D721Med (cell line): Measurements from ENCODE around the gene SLC17A9.
"Not testable (repeated sequence)": the region's sequence is repeated elsewhere in the genome, so short reads cannot be mapped to it uniquely, and the experiment has no call there.

Experiments
- DNase-seq: peaks from one replicate; pipeline ENCODE4 v3.0.0; 2011; ENCODE audit warnings: low spot score; ENCODE audit not compliant: insufficient read length
- FAIRE-seq: peaks from 2 replicates; lab custom pipeline; 2011; peaks lifted over from hg19 to GRCh38; lab: Jason Lieb, UNC
- CTCF ChIP-seq: IDR thresholded peaks from 2 replicates; pipeline ENCODE4 v1.5.1; 2012; ENCODE audit warnings: mild to moderate bottlenecking, control low read depth; ENCODE audit not compliant: insufficient read depth; ENCODE audit errors: missing control alignments

The SLC17A9 gene

GRCh38 chr20:62921119-62921687, 31.3 kb upstream of the SLC17A9 start:
- DNase-seq = no peak
- TF ChIP-seq CTCF = peak; percentile 23

GRCh38 chr20:62922451-62922921, 30.0 kb upstream of the SLC17A9 start:
- no peak for DNase-seq
- FAIRE-seq = no peak
- no peak for TF ChIP-seq CTCF

More at GRCh38 chr20:62921119-62921687, 31.3 kb upstream of the SLC17A9 start:
- FAIRE-seq = no peak

- not testable (repeated sequence) for DNase-seq, FAIRE-seq
These were observed 29.3 kb upstream of the SLC17A9 start for GRCh38 chr20:62923059-62923668.

- TF ChIP-seq CTCF = no peak
- FAIRE-seq (no peak), DNase-seq (no peak)
These were observed 28.7 kb upstream of the SLC17A9 start for GRCh38 chr20:62923669-62924441.

- FAIRE-seq (no peak), DNase-seq (no peak)
- TF ChIP-seq CTCF = no peak
These were observed 27.9 kb upstream of the SLC17A9 start for GRCh38 chr20:62924442-62925075.

- DNase-seq (no peak), FAIRE-seq (no peak)
- TF ChIP-seq CTCF = no peak
These were observed 27.5 kb upstream of the SLC17A9 start for GRCh38 chr20:62925076-62925419.

- no peak for DNase-seq
- no peak for TF ChIP-seq CTCF
- FAIRE-seq = no peak
These were observed 26.9 kb upstream of the SLC17A9 start for GRCh38 chr20:62925420-62926228.
